COLO668 (cell line): ENCODE measurements around the gene FAM83G.

Experiments
- DNase-seq: peaks from one replicate; lab custom pipeline; 2025; ENCODE audit not compliant: unreplicated experiment; lab: John Stamatoyannopoulos, UW

The FAM83G gene

GRCh38 chr17:19012171-19013080 is 7.9 kb upstream of the FAM83G start:
- no peak for DNase-seq

- no peak for DNase-seq
Observed at GRCh38 chr17:19011581-19011980, 7.0 kb upstream of the FAM83G start.

GRCh38 chr17:19010729-19011505 is 6.4 kb upstream of the FAM83G start:
- no peak for DNase-seq

GRCh38 chr17:19009970-19010369 is 5.4 kb upstream of the FAM83G start:
- no peak for DNase-seq

DNA sequence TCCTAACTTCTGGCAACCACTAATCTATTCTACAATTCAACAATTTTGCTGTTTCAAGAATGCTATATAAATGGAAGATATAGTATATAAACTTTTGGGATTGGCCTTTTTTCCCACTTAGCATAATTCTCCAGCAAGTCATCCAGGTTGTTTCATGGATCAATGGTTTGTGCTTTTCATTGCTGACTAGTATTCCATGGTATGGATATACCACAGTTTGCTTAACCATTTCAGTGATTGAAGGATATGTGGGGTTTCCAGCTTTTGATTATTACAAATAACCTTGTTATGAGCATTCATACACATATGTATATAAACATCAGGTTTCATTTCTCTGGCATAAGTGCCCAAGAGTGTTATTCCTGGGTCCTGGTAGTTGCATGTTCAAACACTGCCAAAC is 2.1 kb upstream of the FAM83G start:
- DNase-seq, result no peak

- no peak for DNase-seq
Observed at GRCh38 chr17:19005789-19006430, 1.3 kb upstream of the FAM83G start.

DNA sequence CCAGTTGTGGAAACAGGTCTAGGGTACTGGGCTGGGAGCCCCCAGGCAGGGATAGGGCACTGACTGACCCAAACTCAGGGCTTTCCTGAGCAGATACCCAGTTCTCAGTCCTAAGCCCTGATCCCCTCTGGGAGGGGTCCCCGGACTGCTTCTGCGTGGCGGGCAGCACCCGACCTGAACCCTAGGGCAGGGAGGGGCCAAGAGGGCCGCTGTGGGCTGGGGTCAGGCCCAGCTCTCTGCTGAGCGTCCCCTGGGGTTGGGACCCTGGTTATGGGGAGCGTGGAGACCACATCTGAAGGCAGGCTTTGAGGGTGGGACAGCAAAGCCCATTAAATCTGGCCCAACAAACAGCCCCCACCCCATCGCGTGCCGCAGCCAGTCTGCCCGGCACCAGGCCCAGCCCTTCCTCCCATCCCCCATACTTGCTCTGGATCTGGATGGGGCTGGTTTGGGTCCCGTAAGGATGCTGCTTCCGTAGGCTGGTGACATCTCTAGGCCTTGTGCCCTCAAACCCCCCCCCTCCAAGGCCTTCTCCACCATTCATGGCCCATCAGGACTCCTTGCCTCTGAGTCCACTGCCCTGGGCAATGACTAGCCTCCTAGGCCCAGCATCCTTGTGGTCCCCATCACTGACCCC is 691 bp upstream of the FAM83G start:
- no peak for DNase-seq

DNA sequence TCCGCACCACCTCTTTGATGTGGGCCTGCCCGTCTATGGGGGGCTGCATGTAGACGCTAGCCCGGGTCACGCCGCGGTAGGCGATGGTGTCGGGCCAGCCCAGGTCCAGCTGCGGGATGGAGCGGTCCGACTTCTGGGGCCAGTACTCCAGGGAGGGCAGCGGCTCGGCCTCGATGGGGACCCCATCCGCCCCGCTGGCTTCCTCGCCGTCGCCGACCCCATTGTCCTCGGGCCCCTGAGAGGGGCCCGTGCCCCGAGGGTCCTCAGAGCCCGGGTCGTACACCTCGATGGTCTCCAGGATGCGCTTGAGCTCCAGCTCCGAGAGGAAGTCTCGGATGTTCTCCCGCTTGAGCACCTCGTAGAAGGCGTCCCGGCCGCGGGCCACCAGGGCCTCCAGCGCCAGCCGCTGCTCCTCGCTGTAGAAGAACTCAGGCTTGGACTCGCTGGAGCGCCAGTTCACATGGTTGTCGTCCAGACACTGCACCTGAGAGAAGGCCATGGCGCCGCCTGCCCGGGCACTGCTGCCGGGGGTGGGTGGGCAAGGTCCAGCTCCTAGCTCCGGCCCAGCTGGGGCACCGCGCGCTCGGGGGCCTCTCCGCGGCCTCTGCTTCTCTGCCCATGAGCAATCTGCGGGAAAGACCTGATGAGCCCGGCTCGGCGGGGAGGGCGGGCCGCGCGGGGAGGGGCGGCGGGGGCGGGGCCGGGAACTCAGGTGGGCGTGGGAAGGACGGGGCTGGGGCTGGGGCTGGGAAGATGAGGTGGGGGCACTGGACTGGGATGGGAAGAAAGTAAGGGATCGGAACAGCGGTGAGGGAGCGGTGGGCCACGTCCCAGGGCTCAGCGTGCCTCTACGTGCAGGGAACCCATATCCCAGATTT is 782 bp downstream of the FAM83G start:
- peak; percentile 55 for DNase-seq

GRCh38 chr17:19002805-19003542 is 1.6 kb downstream of the FAM83G start:
- no peak for DNase-seq

GRCh38 chr17:19001907-19002590 is 2.5 kb downstream of the FAM83G start:
- no peak for DNase-seq

- no peak for DNase-seq
Observed at GRCh38 chr17:19000531-19001325, 3.8 kb downstream of the FAM83G start.

- DNase-seq, result no peak
Observed at GRCh38 chr17:18999911-19000310, 4.7 kb downstream of the FAM83G start.

GRCh38 chr17:18999394-18999793 is 5.2 kb downstream of the FAM83G start:
- DNase-seq, result no peak

GRCh38 chr17:18997650-18998196 is 6.8 kb downstream of the FAM83G start:
- no peak for DNase-seq

GRCh38 chr17:18996458-18996857 is 8.1 kb downstream of the FAM83G start:
- DNase-seq, result no peak

DNA sequence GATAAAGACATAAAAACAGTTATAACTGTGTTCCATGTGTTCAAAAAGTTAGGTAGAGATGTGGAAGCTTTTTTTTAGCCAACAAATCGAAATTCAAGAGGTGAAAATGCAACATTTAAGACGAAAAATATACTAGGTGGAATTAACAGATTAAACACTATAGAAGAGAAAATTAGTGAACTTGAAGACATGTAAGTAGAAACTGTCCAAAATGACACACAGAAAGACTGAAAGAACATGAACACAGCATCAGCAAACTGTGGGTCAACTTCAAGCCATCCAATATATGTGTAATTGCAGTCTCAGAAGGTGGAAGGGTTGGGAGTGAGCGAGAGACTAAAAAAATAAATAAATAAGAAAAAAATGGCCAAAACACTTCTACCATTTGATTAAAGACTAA is 9.3 kb downstream of the FAM83G start:
- DNase-seq, result no peak

- DNase-seq, result no peak
Observed at GRCh38 chr17:18994631-18995030, 9.9 kb downstream of the FAM83G start.
